HL-60 (cell line): ENCODE data around the gene SLC38A8.

Experiments
- DNase-seq, 2 experiments: peaks; one replicate each; pipeline ENCODE4 v3.0.0-alpha.2; 2010 to 2020; ENCODE audit warnings: low read depth in 1 of 2, low spot score in 1 of 2
- H3K27ac ChIP-seq: fragments of 250-450 bp; sonication (Bioruptor Pico); replicated peaks from 2 replicates; pipeline ENCODE4 v1.5.1; 2020; ENCODE audit warnings: mild to moderate bottlenecking, moderate library complexity
- H3K27me3 ChIP-seq: fragments of 250-450 bp; sonication (Bioruptor Pico); 2 replicates; pipeline ENCODE4 v1.5.1; 2021; ENCODE audit warnings: mild to moderate bottlenecking, moderate library complexity; ENCODE audit not compliant: insufficient read depth, poor library complexity, severe bottlenecking
- H3K4me3 ChIP-seq: replicated peaks from 2 replicates; pipeline ENCODE4 v1.5.1; 2011; ENCODE audit warnings: mild to moderate bottlenecking, control low read depth, low read length; ENCODE audit not compliant: insufficient read depth
- CTCF ChIP-seq: IDR thresholded peaks from one replicate; pipeline ENCODE4 v1.5.1; 2011; ENCODE audit warnings: low read length, control low read depth, inconsistent platforms; ENCODE audit not compliant: insufficient read depth
- GABPA ChIP-seq: IDR thresholded peaks from 2 replicates; pipeline ENCODE4 v1.6.1; 2012; ENCODE audit warnings: low read depth
- POLR2AphosphoS5 ChIP-seq: IDR thresholded peaks from 2 replicates; pipeline ENCODE4 v1.6.1; 2012; ENCODE audit warnings: low read depth
- REST ChIP-seq: IDR thresholded peaks from 2 replicates; pipeline ENCODE4 v1.6.1; 2012; ENCODE audit warnings: low read depth; ENCODE audit not compliant: insufficient replicate concordance
- SPI1 ChIP-seq: IDR thresholded peaks from 2 replicates; pipeline ENCODE4 v1.6.1; 2012; ENCODE audit warnings: low read depth, mild to moderate bottlenecking, borderline replicate concordance

Gene SLC38A8

GRCh38 chr16:83974475-83974874 is 68.1 kb downstream of the SLC38A8 start:
- Histone ChIP-seq H3K4me3 (no peak overlapping the region), H3K27me3 (peaks cover 11% of the 10 kb centered on the region), H3K27ac (no peak overlapping the region)
- TF ChIP-seq SPI1 = no peak
- TF ChIP-seq REST = no peak
- DNase-seq = no peak

GRCh38 chr16:83973581-83974385 is 68.8 kb downstream of the SLC38A8 start:
- Histone ChIP-seq H3K27ac (no peak overlapping the region), H3K27me3 (peaks cover 16% of the 10 kb centered on the region), H3K4me3 (no peak overlapping the region)
- TF ChIP-seq SPI1 (no peak), POLR2AphosphoS5 (no peak), CTCF (no peak), GABPA (no peak), REST (no peak)
- DNase-seq = no peak

GRCh38 chr16:83973077-83973476 is 69.5 kb downstream of the SLC38A8 start:
- TF ChIP-seq SPI1 (no peak), POLR2AphosphoS5 (no peak), CTCF (no peak), REST (no peak), GABPA (no peak)
- Histone ChIP-seq H3K27me3 (peaks cover 16% of the 10 kb centered on the region), H3K27ac (no peak overlapping the region), H3K4me3 (no peak overlapping the region)
- DNase-seq = no peak
